Neural progenitor cell (in vitro differentiated cells): ENCODE measurements around the gene PLCB1.

Source experiments
- EZH2 ChIP-seq: fragments of 200-600 bp; sonication (generic); IDR thresholded peaks from 2 replicates; pipeline ENCODE4 v1.6.1; 2017; ENCODE audit warnings: antibody characterized with exemption, mild to moderate bottlenecking, moderate library complexity
- TF ChIP-seq, protein P1 (sequence below): fragments of 200-600 bp; sonication (generic); IDR thresholded peaks from 2 replicates; pipeline ENCODE4 v1.5.1; 2017; ENCODE audit warnings: antibody characterized with exemption, mild to moderate bottlenecking

DNA sequence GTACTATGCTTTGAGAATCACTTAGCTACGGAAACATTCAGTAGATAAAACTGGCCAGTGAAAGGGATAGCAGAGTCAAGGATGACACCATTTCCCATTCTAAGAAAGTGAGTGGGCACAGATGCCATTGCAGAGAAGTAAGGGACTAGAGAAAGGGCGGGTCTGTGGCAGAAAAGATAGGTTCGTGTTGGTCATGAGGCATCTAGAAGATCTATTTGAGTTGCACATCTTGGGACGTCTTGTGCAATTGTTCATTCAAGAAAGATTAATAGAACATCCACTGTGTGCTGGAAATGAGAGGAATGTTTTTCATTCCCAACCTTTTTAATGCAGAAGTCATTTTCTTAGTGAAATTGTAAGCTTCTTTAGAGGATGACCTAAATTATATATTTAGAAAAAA lies 161.7 kb downstream of the PLCB1 start:
- TF ChIP-seq, protein P1, sequence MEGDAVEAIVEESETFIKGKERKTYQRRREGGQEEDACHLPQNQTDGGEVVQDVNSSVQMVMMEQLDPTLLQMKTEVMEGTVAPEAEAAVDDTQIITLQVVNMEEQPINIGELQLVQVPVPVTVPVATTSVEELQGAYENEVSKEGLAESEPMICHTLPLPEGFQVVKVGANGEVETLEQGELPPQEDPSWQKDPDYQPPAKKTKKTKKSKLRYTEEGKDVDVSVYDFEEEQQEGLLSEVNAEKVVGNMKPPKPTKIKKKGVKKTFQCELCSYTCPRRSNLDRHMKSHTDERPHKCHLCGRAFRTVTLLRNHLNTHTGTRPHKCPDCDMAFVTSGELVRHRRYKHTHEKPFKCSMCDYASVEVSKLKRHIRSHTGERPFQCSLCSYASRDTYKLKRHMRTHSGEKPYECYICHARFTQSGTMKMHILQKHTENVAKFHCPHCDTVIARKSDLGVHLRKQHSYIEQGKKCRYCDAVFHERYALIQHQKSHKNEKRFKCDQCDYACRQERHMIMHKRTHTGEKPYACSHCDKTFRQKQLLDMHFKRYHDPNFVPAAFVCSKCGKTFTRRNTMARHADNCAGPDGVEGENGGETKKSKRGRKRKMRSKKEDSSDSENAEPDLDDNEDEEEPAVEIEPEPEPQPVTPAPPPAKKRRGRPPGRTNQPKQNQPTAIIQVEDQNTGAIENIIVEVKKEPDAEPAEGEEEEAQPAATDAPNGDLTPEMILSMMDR, result no peak
- no peak for TF ChIP-seq EZH2
